Retina (tissue), 1 donor: ENCODE measurements around the gene GLIPR2.

Experiments
- DNase-seq: peaks from one replicate; pipeline ENCODE4 v3.0.0-alpha.2; 2016

GLIPR2 gene

DNA sequence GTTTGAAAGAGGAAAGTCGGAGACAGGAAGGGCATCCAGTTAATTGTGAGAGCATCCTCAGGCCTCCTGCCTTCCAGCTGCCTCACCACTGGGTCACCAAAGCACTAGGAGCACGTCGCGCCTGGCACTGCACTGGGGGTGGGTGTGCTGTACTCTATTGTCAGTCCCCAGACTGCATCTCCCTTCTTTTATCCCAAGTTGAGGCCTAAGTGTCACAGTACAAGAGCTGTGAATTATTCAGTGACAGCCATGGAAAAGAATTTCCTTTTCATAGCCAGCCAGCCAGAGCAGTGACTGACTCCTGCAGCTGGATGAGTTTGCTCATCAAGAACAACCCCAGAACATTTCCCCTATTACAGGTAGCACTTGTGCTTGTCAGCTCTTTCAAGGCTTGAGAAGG is 70.5 kb downstream of the GLIPR2 start:
- no peak for DNase-seq

DNA sequence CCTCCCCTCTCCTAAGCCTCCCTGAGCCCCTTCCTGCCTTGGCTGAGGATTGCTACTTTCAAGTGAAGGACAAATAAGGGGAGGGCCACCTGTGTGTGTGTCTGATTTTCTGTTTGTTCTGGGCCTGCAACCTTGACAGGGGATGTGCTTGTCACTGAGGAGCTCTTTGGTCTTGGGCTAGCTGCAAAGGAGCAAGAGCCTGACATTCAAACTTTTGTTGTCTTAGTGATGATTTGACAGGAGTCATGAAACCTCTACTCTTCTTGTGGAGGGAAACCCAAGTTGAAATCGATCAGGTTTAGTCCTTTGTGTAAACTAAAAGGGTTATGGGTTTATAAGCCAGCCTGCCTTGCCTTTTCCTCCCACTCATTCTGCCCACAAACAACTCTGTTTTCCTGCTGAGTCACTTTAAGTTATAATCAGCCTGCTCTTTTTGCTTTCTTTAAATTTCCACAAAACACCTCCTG is 71.0 kb downstream of the GLIPR2 start:
- DNase-seq, result no peak

DNA sequence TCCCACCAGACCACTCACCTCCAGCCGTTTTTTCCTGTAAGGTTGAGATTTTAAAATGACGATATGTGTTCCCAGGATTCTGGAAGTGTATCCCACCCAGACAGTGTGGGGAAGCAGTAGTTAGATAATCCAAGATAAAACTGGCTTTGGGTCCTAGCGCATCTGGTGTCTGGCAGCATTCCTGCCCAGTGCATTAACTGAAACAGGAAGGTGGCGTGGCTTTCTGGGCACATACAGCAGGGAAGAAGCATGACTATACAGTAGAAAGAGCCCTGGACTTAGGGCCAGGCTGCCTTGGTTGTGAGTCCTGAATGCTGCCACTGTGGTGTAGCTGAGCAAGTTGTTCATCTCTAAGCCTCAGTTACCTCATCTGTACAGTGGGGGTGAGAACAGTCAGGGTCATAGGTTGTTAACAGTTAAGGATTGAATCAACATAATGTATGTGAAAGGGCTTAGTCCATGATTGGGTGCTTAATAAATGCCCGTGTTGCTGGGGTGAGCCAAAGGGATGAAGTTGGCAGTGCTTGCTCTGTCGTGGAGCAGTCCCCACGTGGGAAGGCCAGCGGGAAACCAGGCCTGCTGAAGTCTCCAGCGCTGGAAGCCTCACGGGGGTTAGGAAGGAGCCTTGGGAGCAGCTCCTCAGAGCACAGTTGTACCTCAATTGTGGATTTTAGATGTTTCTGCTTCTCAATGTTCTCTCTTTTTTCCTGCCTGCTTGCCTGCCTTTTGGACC is 72.2 kb downstream of the GLIPR2 start:
- no peak for DNase-seq

DNA sequence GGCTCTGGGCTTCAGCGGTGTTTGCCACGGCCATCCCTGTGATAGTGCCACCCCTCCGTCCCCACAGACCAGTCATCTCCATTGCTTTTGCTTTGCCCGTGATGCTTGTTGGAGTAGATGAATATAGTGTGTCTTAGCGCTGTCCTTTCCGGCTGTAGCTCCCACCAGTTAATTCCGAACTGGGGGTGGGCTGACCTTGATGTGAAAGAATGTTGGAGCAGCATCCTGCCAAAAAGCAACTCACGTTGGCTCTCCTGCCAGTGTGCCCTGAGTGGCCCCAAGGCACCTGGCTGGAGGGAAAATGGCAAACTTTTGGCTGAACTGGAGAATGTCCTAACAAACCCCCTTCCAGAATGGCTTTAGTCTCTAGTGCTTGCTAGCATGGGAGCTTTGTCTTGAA is 74.2 kb downstream of the GLIPR2 start:
- DNase-seq, result no peak

DNA sequence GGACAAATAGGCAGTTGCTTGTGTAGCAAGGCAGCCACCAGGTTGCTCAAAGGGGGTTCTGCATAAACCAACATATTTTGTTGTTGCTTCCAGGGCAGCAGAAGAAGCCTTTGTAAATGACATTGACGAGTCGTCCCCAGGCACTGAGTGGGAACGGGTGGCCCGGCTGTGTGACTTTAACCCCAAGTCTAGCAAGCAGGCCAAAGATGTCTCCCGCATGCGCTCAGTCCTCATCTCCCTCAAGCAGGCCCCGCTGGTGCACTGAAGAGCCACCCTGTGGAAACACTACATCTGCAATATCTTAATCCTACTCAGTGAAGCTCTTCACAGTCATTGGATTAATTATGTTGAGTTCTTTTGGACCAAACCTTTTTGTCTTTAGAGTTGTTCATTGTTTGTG is 75.0 kb downstream of the GLIPR2 start:
- no peak for DNase-seq

DNA sequence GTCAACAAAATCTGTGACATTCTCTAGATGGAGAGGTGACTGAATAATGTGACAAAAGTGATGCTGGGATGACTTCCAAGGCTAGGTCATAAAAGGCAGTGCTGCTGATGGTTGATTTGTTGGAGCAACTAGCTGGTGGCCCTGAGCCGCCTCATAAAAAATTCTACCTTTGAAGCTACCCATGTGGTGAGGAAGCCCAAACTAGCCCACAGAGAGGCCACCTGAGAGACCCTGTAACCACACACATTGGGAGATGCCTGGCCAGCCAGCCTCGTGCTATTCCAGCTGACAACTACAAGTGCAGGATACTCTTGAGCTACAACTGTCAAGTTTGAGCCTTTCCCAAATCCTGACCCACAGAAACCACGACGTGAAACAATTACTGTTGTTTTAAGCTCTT is 76.9 kb downstream of the GLIPR2 start:
- no peak for DNase-seq
